ENCODE measurements around the gene IL4.

Gene IL4

GRCh38 chr5:132658381-132659302, 15.1 kb upstream of the IL4 start:
- no peak for DNase-seq

- peak in 1 of 2 donors; percentile 7 for DNase-seq
Observed at GRCh38 chr5:132659598-132660493, 13.9 kb upstream of the IL4 start.

- peak; percentile 23 to 55 for DNase-seq
Observed at GRCh38 chr5:132661231-132662003, 12.4 kb upstream of the IL4 start.

- no peak for DNase-seq
Observed at GRCh38 chr5:132662004-132662401, 11.8 kb upstream of the IL4 start.

- DNase-seq: peak; percentile 38 to 81
Observed at GRCh38 chr5:132662925-132663770, 10.6 kb upstream of the IL4 start.

GRCh38 chr5:132663771-132664695, 9.8 kb upstream of the IL4 start:
- DNase-seq: peak in 1 of 2 donors; percentile 18

GRCh38 chr5:132664696-132665209, 9.0 kb upstream of the IL4 start:
- DNase-seq: no peak

GRCh38 chr5:132665574-132666080, 8.2 kb upstream of the IL4 start:
- DNase-seq: no peak

GRCh38 chr5:132666310-132667123, 7.3 kb upstream of the IL4 start:
- DNase-seq: no peak

GRCh38 chr5:132667309-132667708, 6.5 kb upstream of the IL4 start:
- DNase-seq: no peak

- DNase-seq: no peak
Observed at GRCh38 chr5:132667761-132668705, 5.8 kb upstream of the IL4 start.

GRCh38 chr5:132668706-132669454, 4.9 kb upstream of the IL4 start:
- DNase-seq: no peak

GRCh38 chr5:132669455-132669820, 4.4 kb upstream of the IL4 start:
- no peak for DNase-seq

GRCh38 chr5:132669966-132670882, 3.6 kb upstream of the IL4 start:
- DNase-seq: no peak

- DNase-seq: no peak
Observed at GRCh38 chr5:132671000-132671399, 2.8 kb upstream of the IL4 start.

GRCh38 chr5:132673488-132673887, 301 bp upstream of the IL4 start:
- DNase-seq: no peak

Measured in inflammatory macrophage treated with lipopolysaccharide for 1 hour (primary cell).